Activated CD4-positive, alpha-beta T cell treated with anti-CD3 and anti-CD28 coated beads, Interleukin-2, amount 10 ng/mL, durations not matched to agents 24 days and 14 days (primary cell): Measurements from ENCODE around the gene TRIM26. TPM values are rescaled to one million over a fixed set of nuclear protein-coding genes. Genes with fewer than 3 reads are reported as not detected.

Experiments used
- DNase-seq: peaks from one replicate; pipeline ENCODE4 v3.0.0; 2022
- H3K27ac Mint-ChIP-seq: one replicate; pipeline ENCODE4 v1.8.0; 2022; ENCODE audit warnings: mild to moderate bottlenecking, mixed read lengths
- H3K27me3 Mint-ChIP-seq: one replicate; pipeline ENCODE4 v1.8.0; 2022; ENCODE audit warnings: mixed read lengths
- H3K36me3 Mint-ChIP-seq: one replicate; pipeline ENCODE4 v1.8.0; 2022; ENCODE audit warnings: low read depth, mild to moderate bottlenecking, mixed read lengths
- H3K4me1 Mint-ChIP-seq: one replicate; pipeline ENCODE4 v1.8.0; 2021; ENCODE audit warnings: mixed read lengths
- H3K4me3 Mint-ChIP-seq: one replicate; pipeline ENCODE4 v1.8.0; 2022; ENCODE audit warnings: mild to moderate bottlenecking, moderate library complexity, mixed read lengths
- H3K9me3 Mint-ChIP-seq: one replicate; pipeline ENCODE4 v1.8.0; 2021; ENCODE audit warnings: mixed read lengths
- intact Hi-C: fragments of 100-400 bp; cut with micrococcal nuclease; formaldehyde crosslinking; loops from one replicate; pipeline ENCODE4 v1.15.1; 2023
- total RNA-seq: library from RNA; stranded (reverse); gene quantifications from 2 replicates; pipeline ENCODE4 v1.2.3, GENCODE V29; 2022

TRIM26 gene
- total RNA-seq, 1 donor from 2014 or later: 60.1 TPM

DNA sequence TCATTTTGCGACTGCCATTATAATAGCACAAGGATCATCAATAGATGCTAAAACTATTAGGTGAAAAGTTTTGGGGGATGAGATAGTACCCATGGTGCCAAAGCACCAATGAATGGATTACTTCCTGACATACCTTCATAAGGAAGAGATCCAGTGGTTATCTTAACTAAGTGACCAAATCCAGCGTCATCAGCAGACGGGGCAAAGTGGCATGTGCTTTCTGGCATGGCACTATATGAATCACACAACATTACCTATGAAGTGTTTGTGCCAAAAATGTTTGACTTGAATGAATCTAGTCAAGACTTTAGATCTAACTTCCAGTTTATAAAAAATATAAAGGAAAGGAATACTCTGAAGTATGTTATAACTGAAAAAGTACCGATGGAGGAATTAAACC lies 10.8 kb downstream of the TRIM26 start:
- Mint-ChIP-seq H3K4me3 (no peak overlapping the region), H3K9me3 (no peaks in the 10 kb centered on the region), H3K36me3 (peaks cover 27% of the 10 kb centered on the region), H3K27me3 (no peaks in the 10 kb centered on the region), H3K4me1 (peaks cover 35% of the 10 kb centered on the region), H3K27ac (no peak overlapping the region)
- no peak for DNase-seq
- intact Hi-C loops: no loop called here

- H3K9me3 Mint-ChIP-seq: no peaks in the 10 kb centered on the region
- intact Hi-C loops: no loop called here
- H3K27ac Mint-ChIP-seq: peak overlapping the region; percentile 47
- DNase-seq: no peak
- no peak overlapping the region for H3K4me3 Mint-ChIP-seq
- no peaks in the 10 kb centered on the region for H3K27me3 Mint-ChIP-seq
- peaks cover 31% of the 10 kb centered on the region for H3K4me1 Mint-ChIP-seq
- H3K36me3 Mint-ChIP-seq: peaks cover 31% of the 10 kb centered on the region
Measured at GRCh38 chr6:30200551-30201281, 12.5 kb downstream of the TRIM26 start.

- Mint-ChIP-seq H3K9me3 (no peaks in the 10 kb centered on the region), H3K4me1 (peaks cover 23% of the 10 kb centered on the region), H3K4me3 (no peak overlapping the region), H3K36me3 (peaks cover 39% of the 10 kb centered on the region), H3K27me3 (no peaks in the 10 kb centered on the region), H3K27ac (no peak overlapping the region)
- intact Hi-C loops: no loop called here
- DNase-seq: no peak
Measured at GRCh38 chr6:30198166-30199084, 14.8 kb downstream of the TRIM26 start.

DNA sequence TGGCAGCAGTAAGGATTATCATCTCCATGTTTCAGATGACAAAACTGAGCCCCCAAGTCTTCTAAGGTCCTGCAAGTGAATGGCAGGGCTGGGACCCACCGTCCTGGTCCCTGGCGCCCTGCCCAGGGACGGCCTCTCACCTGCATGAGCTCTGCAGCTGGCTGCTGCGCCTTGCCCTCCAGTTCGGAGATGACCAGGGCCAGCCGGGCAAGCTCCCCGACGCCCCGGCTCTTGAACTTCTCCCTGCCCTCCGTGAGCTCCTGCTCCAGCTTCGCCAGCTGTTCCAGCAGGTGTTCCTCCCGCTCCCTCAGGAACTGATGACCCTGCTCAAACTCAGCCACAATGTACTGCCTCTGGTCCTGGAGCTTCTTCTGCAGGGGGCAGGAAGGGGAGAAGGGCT lies 16.8 kb downstream of the TRIM26 start:
- Mint-ChIP-seq H3K4me1 (peaks cover 16% of the 10 kb centered on the region), H3K27ac (no peak overlapping the region), H3K9me3 (no peaks in the 10 kb centered on the region), H3K27me3 (no peaks in the 10 kb centered on the region), H3K36me3 (peaks cover 46% of the 10 kb centered on the region), H3K4me3 (no peak overlapping the region)
- intact Hi-C loops: no loop called here
- no peak for DNase-seq

- Mint-ChIP-seq H3K9me3 (no peaks in the 10 kb centered on the region), H3K27me3 (no peaks in the 10 kb centered on the region), H3K27ac (no peak overlapping the region), H3K36me3 (peaks cover 49% of the 10 kb centered on the region), H3K4me1 (peaks cover 13% of the 10 kb centered on the region), H3K4me3 (no peak overlapping the region)
- intact Hi-C loops: no loop called here
- no peak for DNase-seq
Measured at GRCh38 chr6:30195951-30196350, 17.3 kb downstream of the TRIM26 start.

DNA sequence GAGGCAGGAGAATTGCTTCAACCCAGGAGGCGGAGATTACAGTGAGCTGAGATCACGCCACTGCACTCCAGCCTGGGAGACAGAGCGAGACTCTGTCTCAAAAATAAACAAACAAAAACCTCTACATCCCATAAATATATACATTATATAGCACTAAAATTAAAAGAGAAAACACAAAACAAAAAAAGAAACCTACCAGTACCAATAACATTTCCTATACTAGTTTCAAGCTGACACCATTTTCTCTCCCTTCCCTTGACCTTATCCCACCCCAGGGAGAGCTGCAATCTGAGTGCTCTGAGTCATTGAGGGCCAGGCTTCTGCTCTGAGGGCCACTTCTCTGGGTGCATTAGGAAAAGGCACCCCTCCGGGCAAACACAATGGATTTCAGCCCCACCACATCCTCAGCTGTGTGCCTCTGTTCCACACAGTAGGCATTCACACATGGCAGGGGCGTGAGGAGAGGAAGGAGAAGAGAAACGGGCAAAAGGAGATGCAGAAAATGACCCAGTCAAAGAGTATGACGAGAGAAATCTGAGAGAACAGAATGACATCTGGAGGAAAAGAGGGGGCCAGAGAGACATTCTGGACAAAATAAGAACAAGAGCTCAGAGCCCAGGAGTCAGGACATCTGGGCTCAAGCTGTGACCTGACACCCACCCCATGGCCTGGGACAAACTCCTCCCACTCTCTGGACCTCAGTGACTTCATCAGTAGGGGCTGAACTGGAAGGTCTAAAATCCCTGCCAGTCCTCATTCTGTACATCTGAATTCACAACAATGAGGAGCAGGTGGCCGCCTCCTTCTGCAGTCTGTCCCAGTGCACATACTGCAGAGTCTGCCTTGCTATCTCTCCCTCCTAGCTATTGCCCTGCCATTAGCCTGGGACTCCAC lies 18.2 kb downstream of the TRIM26 start:
- Mint-ChIP-seq H3K9me3 (no peaks in the 10 kb centered on the region), H3K27ac (peak overlapping the region; percentile 55), H3K27me3 (no peaks in the 10 kb centered on the region), H3K36me3 (peaks cover 53% of the 10 kb centered on the region), H3K4me3 (no peak overlapping the region), H3K4me1 (peaks cover 7% of the 10 kb centered on the region)
- DNase-seq: no peak
- intact Hi-C loops: no loop called here

GRCh38 chr6:30192076-30192475 lies 21.1 kb downstream of the TRIM26 start:
- H3K27me3 Mint-ChIP-seq: no peaks in the 10 kb centered on the region
- no peak for DNase-seq
- H3K4me3 Mint-ChIP-seq: no peak overlapping the region
- no peaks in the 10 kb centered on the region for H3K9me3 Mint-ChIP-seq
- peaks cover 57% of the 10 kb centered on the region for H3K36me3 Mint-ChIP-seq
- H3K4me1 Mint-ChIP-seq: peaks cover under 1% of the 10 kb centered on the region
- no peak overlapping the region for H3K27ac Mint-ChIP-seq
- intact Hi-C loops: no loop called here

DNA sequence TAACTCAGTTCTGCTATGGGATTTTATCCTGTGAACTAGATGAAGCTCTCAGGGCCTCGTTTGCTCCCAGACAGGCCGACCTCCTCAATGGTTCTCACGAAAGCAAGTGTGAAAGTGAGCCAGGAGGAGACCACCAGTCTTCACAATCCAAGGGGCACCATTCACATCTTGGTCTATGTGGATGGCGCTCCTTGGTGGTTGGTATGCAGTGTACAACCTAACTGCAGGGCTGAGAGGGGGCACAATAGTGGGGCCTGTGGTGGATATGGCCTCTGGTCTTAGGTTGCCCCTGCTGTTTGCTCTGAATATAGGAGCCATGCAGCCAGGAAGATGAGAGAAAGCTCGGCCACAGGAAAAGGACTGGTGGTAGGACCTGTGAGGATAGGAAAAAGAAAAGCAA lies 24.7 kb downstream of the TRIM26 start:
- Mint-ChIP-seq H3K27me3 (no peaks in the 10 kb centered on the region), H3K4me1 (no peaks in the 10 kb centered on the region), H3K27ac (no peak overlapping the region), H3K9me3 (no peaks in the 10 kb centered on the region), H3K36me3 (peaks cover 71% of the 10 kb centered on the region), H3K4me3 (no peak overlapping the region)
- no peak for DNase-seq
- intact Hi-C loops: no loop called here

DNA sequence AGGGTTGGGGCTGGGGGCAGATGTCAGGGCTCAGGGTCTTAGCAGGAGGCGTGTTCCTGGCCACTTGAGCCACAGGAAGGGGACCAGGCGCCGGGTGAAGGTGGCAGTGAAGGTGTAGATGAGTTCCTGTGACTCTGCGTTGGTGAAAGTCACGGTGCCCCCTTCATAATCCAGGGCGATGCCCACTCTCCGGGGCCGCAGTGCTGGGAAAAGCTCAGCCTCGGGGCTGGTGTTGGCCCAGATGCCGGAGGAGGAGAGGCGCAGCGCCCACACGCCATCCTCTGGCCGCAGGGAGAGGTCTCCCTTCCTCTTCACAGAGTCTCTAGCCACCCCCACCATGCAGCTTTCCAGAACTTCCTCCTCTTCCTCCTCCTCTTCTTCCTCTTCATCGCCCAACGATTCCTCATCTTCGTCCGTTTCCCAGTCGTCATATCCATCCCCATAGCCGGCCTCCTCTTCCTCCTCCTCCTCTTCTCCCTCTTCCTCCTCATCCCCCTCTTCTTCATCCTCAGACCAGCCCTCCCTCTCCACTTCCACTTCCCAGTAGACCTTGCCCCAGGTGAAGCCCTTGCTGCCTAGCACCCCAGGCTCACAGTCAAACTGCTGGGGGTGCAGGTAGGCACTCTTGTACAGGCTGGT lies 27.2 kb downstream of the TRIM26 start:
- no peak overlapping the region for H3K4me3 Mint-ChIP-seq
- peaks cover 5% of the 10 kb centered on the region for H3K9me3 Mint-ChIP-seq
- no peaks in the 10 kb centered on the region for H3K27me3 Mint-ChIP-seq
- H3K27ac Mint-ChIP-seq: no peak overlapping the region
- peaks cover 62% of the 10 kb centered on the region for H3K36me3 Mint-ChIP-seq
- no peak for DNase-seq
- intact Hi-C loops: no loop called here
- H3K4me1 Mint-ChIP-seq: no peaks in the 10 kb centered on the region

GRCh38 chr6:30184417-30185031 lies 28.7 kb downstream of the TRIM26 start:
- peaks cover 3% of the 10 kb centered on the region for H3K27me3 Mint-ChIP-seq
- intact Hi-C loops: no loop called here
- peaks cover 11% of the 10 kb centered on the region for H3K9me3 Mint-ChIP-seq
- H3K4me1 Mint-ChIP-seq: no peaks in the 10 kb centered on the region
- peaks cover 50% of the 10 kb centered on the region for H3K36me3 Mint-ChIP-seq
- DNase-seq: no peak
- no peak overlapping the region for H3K27ac Mint-ChIP-seq
- no peak overlapping the region for H3K4me3 Mint-ChIP-seq

GRCh38 chr6:30180145-30180544 lies 33.1 kb downstream of the TRIM26 start:
- H3K36me3 Mint-ChIP-seq: peaks cover 15% of the 10 kb centered on the region
- H3K27me3 Mint-ChIP-seq: peaks cover 40% of the 10 kb centered on the region
- H3K27ac Mint-ChIP-seq: no peak overlapping the region
- H3K4me1 Mint-ChIP-seq: peaks cover 2% of the 10 kb centered on the region
- no peak for DNase-seq
- intact Hi-C loops: no loop called here
- peaks cover 27% of the 10 kb centered on the region for H3K9me3 Mint-ChIP-seq
- no peak overlapping the region for H3K4me3 Mint-ChIP-seq

DNA sequence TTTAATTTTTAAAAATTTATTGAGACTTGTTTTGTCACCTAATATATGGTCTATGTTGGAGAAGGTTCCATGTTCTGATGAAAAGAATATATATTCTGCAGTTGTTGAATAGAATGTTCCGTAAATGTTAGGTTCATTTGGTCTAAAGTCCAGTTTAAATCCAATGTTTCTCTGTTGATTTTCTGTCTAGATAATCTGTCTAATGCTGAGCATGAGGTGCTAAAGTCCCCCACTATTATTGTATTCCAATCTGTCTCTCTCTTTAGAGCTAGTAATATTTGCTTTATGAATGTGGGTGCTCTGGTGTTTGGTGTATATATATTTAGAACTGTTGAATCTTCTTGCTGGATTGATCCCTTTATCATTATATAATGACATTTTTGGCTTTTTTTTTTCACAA lies 34.4 kb downstream of the TRIM26 start:
- no peak overlapping the region for H3K4me3 Mint-ChIP-seq
- peaks cover 27% of the 10 kb centered on the region for H3K9me3 Mint-ChIP-seq
- no peak overlapping the region for H3K27ac Mint-ChIP-seq
- DNase-seq: no peak
- H3K27me3 Mint-ChIP-seq: peaks cover 46% of the 10 kb centered on the region
- H3K36me3 Mint-ChIP-seq: peaks cover 4% of the 10 kb centered on the region
- intact Hi-C loops: no loop called here
- H3K4me1 Mint-ChIP-seq: peaks cover 2% of the 10 kb centered on the region

DNA sequence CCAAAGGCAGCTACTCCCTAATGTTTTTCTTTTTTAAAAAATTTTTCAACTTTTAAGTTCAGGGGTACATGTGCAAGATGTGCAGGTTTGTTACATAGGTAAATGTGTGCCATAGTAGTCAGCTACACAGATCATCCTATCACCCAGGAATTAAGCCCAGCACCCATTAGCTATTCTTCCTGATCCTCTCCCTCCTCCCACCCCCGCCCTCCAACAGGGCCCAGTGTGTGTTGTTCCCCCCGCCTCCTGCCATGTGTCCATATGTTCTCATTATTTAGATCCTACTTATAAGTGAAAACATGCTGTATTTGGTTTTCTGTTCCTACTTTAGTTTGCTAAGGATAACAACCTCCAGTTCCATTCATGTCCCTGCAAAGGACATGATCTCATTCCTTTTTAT lies 37.4 kb downstream of the TRIM26 start:
- intact Hi-C loops: no loop called here
- Mint-ChIP-seq H3K9me3 (peaks cover 19% of the 10 kb centered on the region), H3K27ac (no peak overlapping the region), H3K4me1 (peaks cover 4% of the 10 kb centered on the region), H3K27me3 (peaks cover 64% of the 10 kb centered on the region), H3K36me3 (peaks cover under 1% of the 10 kb centered on the region), H3K4me3 (no peak overlapping the region)
- no peak for DNase-seq
